Cardiac muscle cell (in vitro differentiated cells and primary cell): ENCODE results near the gene DLEC1. TPM values are rescaled to one million over a fixed set of nuclear protein-coding genes. Genes with fewer than 3 reads are reported as not detected.
"Not testable (repeated sequence)": the region's sequence is repeated elsewhere in the genome, so short reads cannot be mapped to it uniquely, and the experiment has no call there.

Source experiments
- DNase-seq, 2 donors: peaks; one replicate each; pipeline versions ENCODE4 v3.0.0 to v3.0.0-alpha.2; 2010 to 2017; ENCODE audit warnings: low read depth in 1 of 2, low spot score in 1 of 2
- H3K27ac ChIP-seq: fragments of 200-600 bp; sonication (generic); 2 replicates; pipeline ENCODE4 v1.5.1; 2016
- H3K27me3 ChIP-seq: fragments of 200-600 bp; sonication (generic); 2 replicates; pipeline ENCODE4 v1.6.0; 2016; ENCODE audit warnings: control low read depth
- H3K36me3 ChIP-seq: fragments of 200-600 bp; sonication (generic); 2 replicates; pipeline ENCODE4 v1.5.1; 2016; ENCODE audit warnings: control low read depth
- H3K4me1 ChIP-seq: fragments of 200-600 bp; sonication (generic); 2 replicates; pipeline ENCODE4 v1.8.1; 2017; ENCODE audit warnings: low read depth, mild to moderate bottlenecking, mixed run types
- H3K4me3 ChIP-seq: fragments of 200-600 bp; sonication (generic); 2 replicates; pipeline ENCODE4 v1.5.1; 2016; ENCODE audit warnings: mild to moderate bottlenecking
- H3K9me3 ChIP-seq: fragments of 200-600 bp; sonication (generic); 2 replicates; pipeline ENCODE4 v1.5.1; 2017; ENCODE audit warnings: low read depth, mild to moderate bottlenecking, control low read depth
- polyA plus RNA-seq: library from polyadenylated mRNA; unstranded; fragments of >200 nt; fragmentation: Nextera tagmentation; extraction: Ambion mirVana; gene quantifications from 2 replicates; pipeline ENCODE4 v1.2.1, GENCODE V29; 2016
- total RNA-seq: library from RNA; depleted of rRNA; stranded (reverse); fragments of >200 nt; gene quantifications from 2 replicates; pipeline ENCODE4 v1.2.3, GENCODE V29; 2016
- TF ChIP-seq, protein P1 (sequence below): IDR thresholded peaks from 2 replicates; pipeline ENCODE4 v1.5.1; 2012; ENCODE audit warnings: low read depth, mild to moderate bottlenecking, low read length

DLEC1 gene
- total and polyA plus RNA-seq, 2 experiments from 2014 or later = 0.15 TPM; not detected in 1

DNA sequence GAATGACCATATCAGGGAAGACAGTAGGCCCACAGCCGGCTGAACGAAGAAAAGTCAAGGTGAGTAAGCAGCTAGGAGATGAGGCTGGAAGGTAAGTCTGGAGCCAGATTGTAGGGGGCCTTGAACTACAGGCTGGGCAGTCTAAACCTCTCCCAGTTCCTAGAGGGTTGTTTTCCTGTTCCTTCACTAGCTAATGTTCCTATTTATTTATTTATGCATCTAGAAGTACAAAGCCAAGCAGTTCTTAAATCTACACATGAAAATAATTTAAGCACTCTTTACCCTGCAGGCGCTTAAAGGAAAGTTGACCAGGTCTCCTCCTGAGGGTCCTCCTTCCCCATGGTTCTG lies 94.2 kb downstream of the DLEC1 start:
- TF ChIP-seq, protein P1, sequence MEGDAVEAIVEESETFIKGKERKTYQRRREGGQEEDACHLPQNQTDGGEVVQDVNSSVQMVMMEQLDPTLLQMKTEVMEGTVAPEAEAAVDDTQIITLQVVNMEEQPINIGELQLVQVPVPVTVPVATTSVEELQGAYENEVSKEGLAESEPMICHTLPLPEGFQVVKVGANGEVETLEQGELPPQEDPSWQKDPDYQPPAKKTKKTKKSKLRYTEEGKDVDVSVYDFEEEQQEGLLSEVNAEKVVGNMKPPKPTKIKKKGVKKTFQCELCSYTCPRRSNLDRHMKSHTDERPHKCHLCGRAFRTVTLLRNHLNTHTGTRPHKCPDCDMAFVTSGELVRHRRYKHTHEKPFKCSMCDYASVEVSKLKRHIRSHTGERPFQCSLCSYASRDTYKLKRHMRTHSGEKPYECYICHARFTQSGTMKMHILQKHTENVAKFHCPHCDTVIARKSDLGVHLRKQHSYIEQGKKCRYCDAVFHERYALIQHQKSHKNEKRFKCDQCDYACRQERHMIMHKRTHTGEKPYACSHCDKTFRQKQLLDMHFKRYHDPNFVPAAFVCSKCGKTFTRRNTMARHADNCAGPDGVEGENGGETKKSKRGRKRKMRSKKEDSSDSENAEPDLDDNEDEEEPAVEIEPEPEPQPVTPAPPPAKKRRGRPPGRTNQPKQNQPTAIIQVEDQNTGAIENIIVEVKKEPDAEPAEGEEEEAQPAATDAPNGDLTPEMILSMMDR = no peak
- Histone ChIP-seq H3K4me3 (no peak overlapping the region), H3K27me3 (no peaks in the 10 kb centered on the region), H3K4me1 (peaks cover 11% of the 10 kb centered on the region), H3K27ac (no peak overlapping the region), H3K36me3 (peaks cover 19% of the 10 kb centered on the region), H3K9me3 (no peaks in the 10 kb centered on the region)
- DNase-seq = no peak

DNA sequence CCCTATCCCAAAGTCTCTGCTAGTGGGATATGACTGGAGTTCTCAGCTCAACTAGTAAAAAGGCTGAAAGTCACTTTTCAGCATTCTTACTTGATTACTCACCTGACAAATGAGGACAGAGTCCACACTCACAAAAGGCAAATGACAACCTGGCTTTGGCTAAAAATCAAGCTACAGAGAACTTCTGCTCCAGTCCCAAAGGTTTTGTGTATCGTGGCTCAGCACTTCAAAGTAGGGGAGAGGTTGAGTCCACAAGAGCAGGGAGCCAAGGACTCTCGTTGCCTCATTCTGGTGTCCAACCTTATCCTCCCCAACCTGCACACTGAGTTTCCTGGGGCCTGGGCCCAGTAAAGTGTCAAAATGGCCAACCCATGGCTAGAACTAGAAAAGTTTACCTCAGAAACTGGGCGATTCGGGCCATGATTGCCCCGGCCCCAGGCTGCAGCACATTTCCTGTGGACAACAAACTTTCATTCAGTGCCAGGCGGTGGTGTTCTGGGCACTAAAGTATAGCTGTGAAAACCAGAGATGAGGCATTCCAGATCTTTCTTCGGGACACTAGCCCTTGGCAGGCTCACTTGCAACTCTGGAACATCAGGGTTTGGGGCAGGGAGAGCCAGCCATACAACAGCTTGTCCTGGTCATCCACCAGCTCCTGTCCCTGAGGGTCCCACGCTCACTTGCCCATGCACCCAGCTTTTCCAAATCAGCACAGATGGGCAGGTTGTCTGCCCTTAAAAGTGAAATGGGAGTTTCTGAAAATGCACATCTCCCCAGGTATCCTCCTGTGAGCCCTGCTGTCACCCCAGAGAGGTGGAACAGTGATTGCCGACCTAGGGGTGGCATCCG lies 94.8 kb downstream of the DLEC1 start:
- no peak overlapping the region for H3K27ac ChIP-seq
- H3K36me3 ChIP-seq = peaks cover 19% of the 10 kb centered on the region
- TF ChIP-seq, protein P1 = no peak
- H3K27me3 ChIP-seq = peaks cover 2% of the 10 kb centered on the region
- H3K4me3 ChIP-seq = no peak overlapping the region
- H3K4me1 ChIP-seq = peaks cover 11% of the 10 kb centered on the region
- DNase-seq = no peak
- no peaks in the 10 kb centered on the region for H3K9me3 ChIP-seq

DNA sequence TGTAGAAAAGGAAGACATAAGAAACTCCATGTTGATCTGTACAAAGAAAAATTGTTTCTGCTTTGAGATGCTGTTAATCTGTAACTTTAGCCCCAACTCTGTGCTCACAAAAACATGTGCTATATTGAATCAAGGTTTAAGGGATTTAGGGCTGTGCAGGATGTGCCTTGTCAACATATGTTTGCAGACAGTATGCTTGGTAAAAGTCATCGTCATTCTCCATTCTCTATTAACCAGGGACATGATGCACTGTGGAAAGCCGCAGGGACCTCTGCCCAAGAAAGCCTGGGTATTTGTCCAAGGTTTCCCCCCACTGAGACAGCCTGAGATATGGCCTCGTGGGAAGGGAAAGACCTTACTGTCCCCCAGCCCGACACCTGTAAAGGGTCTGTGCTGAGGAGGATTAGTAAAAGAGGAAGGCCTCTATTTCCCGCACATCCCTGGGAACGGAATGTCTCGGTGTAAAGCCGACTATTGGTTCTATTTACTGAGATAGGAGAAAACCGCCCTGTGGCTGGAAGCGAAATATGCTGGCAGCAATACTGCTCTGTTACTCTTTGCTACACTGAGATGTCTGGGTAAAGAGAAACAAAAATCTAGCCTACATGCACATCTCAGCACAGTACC lies 95.6 kb downstream of the DLEC1 start:
- H3K4me3 ChIP-seq, H3K27me3 ChIP-seq, H3K9me3 ChIP-seq, DNase-seq, H3K27ac ChIP-seq: not testable (repeated sequence)
- H3K4me1 ChIP-seq = peaks cover 11% of the 10 kb centered on the region
- H3K36me3 ChIP-seq = peaks cover 13% of the 10 kb centered on the region

DNA sequence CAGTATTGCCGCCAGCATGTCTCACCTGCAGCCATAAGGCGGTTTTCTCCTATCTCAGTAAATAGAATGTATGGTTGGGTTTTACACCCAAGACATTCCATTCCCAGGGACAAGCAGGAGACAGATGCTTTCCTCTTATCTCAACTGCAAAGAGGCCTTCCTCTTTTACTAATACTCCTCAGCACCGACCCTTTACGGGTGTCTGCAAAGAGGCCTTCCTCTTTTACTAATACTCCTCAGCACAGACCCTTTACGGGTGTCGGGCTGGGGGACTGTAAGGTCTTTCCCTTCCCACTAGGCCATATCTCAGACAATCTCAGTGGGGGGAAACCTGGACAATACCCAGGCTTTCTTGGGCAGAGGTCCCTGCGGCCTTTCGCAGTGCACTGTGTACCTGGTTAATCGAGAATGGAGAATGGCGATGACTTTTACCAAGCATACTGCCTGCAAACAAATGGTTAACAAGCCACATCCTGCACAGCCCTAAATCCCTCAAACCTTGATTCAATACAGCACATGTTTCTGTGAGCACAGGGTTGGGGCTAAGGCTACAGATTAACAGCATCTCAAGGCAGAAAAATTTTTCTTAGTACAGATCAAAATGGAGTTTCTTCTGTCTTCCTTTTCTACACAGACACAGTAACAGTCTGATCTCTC lies 96.7 kb downstream of the DLEC1 start:
- DNase-seq, H3K9me3 ChIP-seq, H3K27me3 ChIP-seq: not testable (repeated sequence)
- Histone ChIP-seq H3K4me3 (peak overlapping the region; percentile 80), H3K4me1 (peaks cover 11% of the 10 kb centered on the region), H3K27ac (peak overlapping the region; percentile 82), H3K36me3 (peaks cover 12% of the 10 kb centered on the region)

DNA sequence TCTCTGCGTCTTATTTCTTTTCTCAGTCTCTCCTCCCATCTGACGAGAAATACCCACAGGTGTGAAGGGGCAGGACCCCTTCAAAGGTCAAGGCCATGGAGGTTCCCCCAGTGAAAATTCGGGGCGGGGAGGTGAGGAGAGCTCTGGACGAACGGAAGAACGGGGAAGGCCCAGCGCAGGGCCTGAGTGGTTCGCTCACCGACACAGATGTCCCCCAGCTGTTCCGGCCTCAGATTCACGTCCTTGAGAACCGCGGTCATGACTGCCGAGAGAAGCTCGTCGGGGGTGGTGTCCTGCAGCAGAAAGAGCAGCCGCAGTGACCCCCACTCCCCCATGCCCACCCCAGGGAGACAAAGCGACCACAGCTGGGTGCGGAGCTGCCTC lies 97.4 kb downstream of the DLEC1 start:
- peaks cover 8% of the 10 kb centered on the region for H3K36me3 ChIP-seq
- no peaks in the 10 kb centered on the region for H3K9me3 ChIP-seq
- peaks cover 11% of the 10 kb centered on the region for H3K4me1 ChIP-seq
- H3K4me3 ChIP-seq = peak overlapping the region; percentile 80
- H3K27me3 ChIP-seq = peaks cover 9% of the 10 kb centered on the region
- TF ChIP-seq, protein P1 = no peak
- peak; percentile 41 to 66 for DNase-seq
- peak overlapping the region; percentile 82 for H3K27ac ChIP-seq

DNA sequence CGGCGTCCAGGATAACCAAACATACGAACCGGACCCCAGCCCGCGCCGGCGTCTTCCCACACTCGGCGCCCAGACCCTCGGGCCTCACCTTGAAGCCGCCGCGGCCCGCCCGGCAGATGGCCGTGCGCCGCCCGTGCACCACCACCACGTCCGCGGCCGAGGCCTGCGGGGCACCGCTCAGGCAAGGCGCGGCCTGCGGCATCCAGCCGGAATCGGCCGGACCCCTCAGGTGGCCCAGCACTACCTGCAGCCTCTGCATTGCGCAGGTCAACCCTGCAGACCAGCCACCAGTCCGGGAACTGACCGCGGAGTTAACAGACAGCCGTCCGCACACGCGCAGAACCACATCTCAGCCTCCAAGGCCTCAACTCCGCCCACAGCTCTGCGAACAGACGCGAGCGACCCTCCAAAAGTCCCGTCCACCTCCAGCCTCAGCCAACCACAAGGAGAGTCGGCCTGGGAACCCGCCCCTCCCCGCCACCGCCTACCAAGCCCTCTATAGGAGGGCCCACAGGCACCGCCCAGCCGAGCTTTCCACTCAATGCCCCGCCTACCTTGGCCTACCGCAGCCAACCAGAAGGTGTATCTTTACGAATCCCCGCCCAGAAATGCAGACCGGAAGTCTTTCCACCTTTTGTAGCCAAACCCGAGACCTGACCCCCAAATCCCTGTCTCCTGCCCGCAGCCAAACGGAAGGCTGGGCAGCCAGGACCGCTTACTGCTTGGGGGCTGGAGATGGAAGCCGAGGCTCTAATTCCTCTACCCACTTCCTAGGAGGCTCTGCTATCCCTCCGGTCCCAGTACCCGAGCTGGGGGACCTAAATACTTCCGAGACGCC lies 98.0 kb downstream of the DLEC1 start, which contains the start of gene ACAA1:
ACAA1 (minus strand) TSS at position 351 of the 838 bp plus-strand sequence; CDS start at position 259, 92 bp downstream.
- peak; percentile 99 to 100 for DNase-seq
- Histone ChIP-seq H3K9me3 (no peaks in the 10 kb centered on the region), H3K27me3 (peaks cover 9% of the 10 kb centered on the region), H3K27ac (peak within 1 kb of the TSS; percentile 82), H3K36me3 (peaks cover 8% of the 10 kb centered on the region), H3K4me3 (peak within 1 kb of the TSS; percentile 80), H3K4me1 (peaks cover 11% of the 10 kb centered on the region)
- TF ChIP-seq, protein P1 = no peak
